Stimulated activated CD4-positive, alpha-beta T cell treated with anti-CD3 and anti-CD28 coated beads, Interleukin-2, amount 100 ng/mL, for 4 hours (primary cell): Measurements from ENCODE around the gene LPIN2.
A peak's percentile ranks its signal among the peaks of the same experiment; 100 is the strongest.
"Not testable (repeated sequence)": the region's sequence is repeated elsewhere in the genome, so short reads cannot be mapped to it uniquely, and the experiment has no call there.

Experiments used
- DNase-seq: peaks from one replicate; pipeline ENCODE4 v3.0.0-alpha.2; 2020; ENCODE audit warnings: low read depth

The LPIN2 gene

GRCh38 chr18:3007491-3007890, 5.5 kb downstream of the LPIN2 start:
- DNase-seq: no peak

GRCh38 chr18:3005462-3005861, 7.5 kb downstream of the LPIN2 start:
- DNase-seq: no peak

- not testable (repeated sequence) for DNase-seq
Measured at GRCh38 chr18:3003766-3004165, 9.2 kb downstream of the LPIN2 start.

- no peak for DNase-seq
Measured at GRCh38 chr18:3002732-3003131, 10.2 kb downstream of the LPIN2 start.

- DNase-seq: no peak
Measured at GRCh38 chr18:2998644-2999043, 14.3 kb downstream of the LPIN2 start.

GRCh38 chr18:2997846-2998564, 14.9 kb downstream of the LPIN2 start:
- DNase-seq: no peak

GRCh38 chr18:2997429-2997828, 15.5 kb downstream of the LPIN2 start:
- no peak for DNase-seq

- DNase-seq: peak; percentile 61
Measured at GRCh38 chr18:2994603-2995432, 18.1 kb downstream of the LPIN2 start.

- DNase-seq: no peak
Measured at GRCh38 chr18:2994020-2994589, 18.8 kb downstream of the LPIN2 start.

GRCh38 chr18:2992995-2993877, 19.7 kb downstream of the LPIN2 start:
- DNase-seq: no peak

GRCh38 chr18:2990956-2991640, 21.8 kb downstream of the LPIN2 start:
- no peak for DNase-seq

GRCh38 chr18:2987876-2988790, 24.8 kb downstream of the LPIN2 start:
- DNase-seq: no peak

GRCh38 chr18:2986150-2986865, 26.6 kb downstream of the LPIN2 start:
- no peak for DNase-seq

GRCh38 chr18:2985628-2986027, 27.3 kb downstream of the LPIN2 start:
- DNase-seq: no peak

- DNase-seq: no peak
Measured at GRCh38 chr18:2984703-2985261, 28.2 kb downstream of the LPIN2 start.

- DNase-seq: no peak
Measured at GRCh38 chr18:2984091-2984490, 28.9 kb downstream of the LPIN2 start.

- DNase-seq: no peak
Measured at GRCh38 chr18:2983296-2983695, 29.6 kb downstream of the LPIN2 start.

- no peak for DNase-seq
Measured at GRCh38 chr18:2982452-2983269, 30.3 kb downstream of the LPIN2 start.
